ENCODE results near the gene MAPKAPK3. TPM values are rescaled to one million over a fixed set of nuclear protein-coding genes. Genes with fewer than 3 reads are reported as not detected.

The MAPKAPK3 gene
- total RNA-seq, 1 experiment from 2014 or later: 53.9 TPM

DNA sequence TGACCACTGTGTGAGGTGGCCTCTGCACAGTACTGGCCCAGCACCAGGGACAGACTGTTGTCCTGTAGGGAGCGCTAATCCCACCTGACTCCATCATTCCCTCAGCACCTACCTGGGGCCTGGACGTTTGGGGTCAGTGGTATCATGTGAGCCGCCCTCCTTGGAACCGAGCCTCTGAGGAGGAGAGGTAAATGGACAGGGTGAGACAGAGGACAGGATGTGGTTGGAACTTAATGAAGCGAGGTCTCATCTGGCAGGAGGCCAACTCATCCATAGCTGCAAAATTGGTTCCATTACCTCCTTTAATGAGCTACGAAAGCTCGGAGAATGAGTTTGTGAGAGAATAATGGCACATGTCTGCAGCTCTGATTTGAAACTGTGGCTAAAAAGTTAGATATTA, 13.9 kb downstream of the MAPKAPK3 start:
- H3K27me3 Mint-ChIP-seq (ENCODE audit: insufficient read depth, unreplicated experiment): no peaks in the 10 kb centered on the region
- ChIA-PET CTCF (interaction anchor here (0.6 to 7.7 kb wide), 2 partner anchors 16 to 321 kb away, joined by 3 to 61 read pairs; partner anchors contain the start of gene MAPKAPK3), POLR2A (no interaction called here)
- no peak overlapping the region for H3K4me3 Mint-ChIP-seq (ENCODE audit: unreplicated experiment)
- peaks cover 21% of the 10 kb centered on the region for H3K36me3 Mint-ChIP-seq (ENCODE audit: insufficient read depth, unreplicated experiment)
- TF ChIP-seq, protein P1, sequence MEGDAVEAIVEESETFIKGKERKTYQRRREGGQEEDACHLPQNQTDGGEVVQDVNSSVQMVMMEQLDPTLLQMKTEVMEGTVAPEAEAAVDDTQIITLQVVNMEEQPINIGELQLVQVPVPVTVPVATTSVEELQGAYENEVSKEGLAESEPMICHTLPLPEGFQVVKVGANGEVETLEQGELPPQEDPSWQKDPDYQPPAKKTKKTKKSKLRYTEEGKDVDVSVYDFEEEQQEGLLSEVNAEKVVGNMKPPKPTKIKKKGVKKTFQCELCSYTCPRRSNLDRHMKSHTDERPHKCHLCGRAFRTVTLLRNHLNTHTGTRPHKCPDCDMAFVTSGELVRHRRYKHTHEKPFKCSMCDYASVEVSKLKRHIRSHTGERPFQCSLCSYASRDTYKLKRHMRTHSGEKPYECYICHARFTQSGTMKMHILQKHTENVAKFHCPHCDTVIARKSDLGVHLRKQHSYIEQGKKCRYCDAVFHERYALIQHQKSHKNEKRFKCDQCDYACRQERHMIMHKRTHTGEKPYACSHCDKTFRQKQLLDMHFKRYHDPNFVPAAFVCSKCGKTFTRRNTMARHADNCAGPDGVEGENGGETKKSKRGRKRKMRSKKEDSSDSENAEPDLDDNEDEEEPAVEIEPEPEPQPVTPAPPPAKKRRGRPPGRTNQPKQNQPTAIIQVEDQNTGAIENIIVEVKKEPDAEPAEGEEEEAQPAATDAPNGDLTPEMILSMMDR (IDR thresholded peaks at IDR 0.05; ENCODE audit: unreplicated experiment): no peak
- DNase-seq (ENCODE audit: unreplicated experiment): no peak
- no peaks in the 10 kb centered on the region for H3K9me3 Mint-ChIP-seq (ENCODE audit: unreplicated experiment)
- H3K4me1 Mint-ChIP-seq (ENCODE audit: insufficient read depth, unreplicated experiment): peaks cover 25% of the 10 kb centered on the region
- no peak overlapping the region for H3K27ac Mint-ChIP-seq (ENCODE audit: low read depth, unreplicated experiment)
- BruUV-seq (replicated peaks): no TSS peak
- intact Hi-C loops (cut with micrococcal nuclease): no loop called here

DNA sequence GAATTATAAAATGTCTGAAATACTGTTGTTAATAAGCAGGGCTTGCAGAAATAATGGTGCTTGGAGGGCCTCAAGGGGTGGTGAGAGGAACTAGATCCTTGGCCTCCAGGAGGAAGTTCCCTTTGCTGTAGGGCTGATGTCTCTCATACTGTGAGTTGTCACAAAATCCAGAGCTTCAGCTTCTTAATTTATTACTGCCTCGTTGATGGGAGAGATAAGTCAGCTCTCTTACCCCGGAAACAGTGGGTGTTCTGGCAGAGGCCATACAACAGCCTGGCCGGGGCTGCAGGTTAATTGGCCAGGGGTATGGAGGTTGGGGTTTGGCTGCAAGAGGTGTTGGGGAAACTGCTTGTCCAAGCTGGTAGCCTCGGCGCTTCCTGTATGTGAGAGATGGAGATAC, 15.5 kb downstream of the MAPKAPK3 start:
- Mint-ChIP-seq H3K4me1 (ENCODE audit: insufficient read depth, unreplicated experiment) (peaks cover 21% of the 10 kb centered on the region), H3K4me3 (ENCODE audit: unreplicated experiment) (no peak overlapping the region), H3K9me3 (ENCODE audit: unreplicated experiment) (no peaks in the 10 kb centered on the region), H3K27me3 (ENCODE audit: insufficient read depth, unreplicated experiment) (no peaks in the 10 kb centered on the region), H3K36me3 (ENCODE audit: insufficient read depth, unreplicated experiment) (peaks cover 18% of the 10 kb centered on the region), H3K27ac (ENCODE audit: low read depth, unreplicated experiment) (no peak overlapping the region)
- ChIA-PET CTCF (interaction anchor here (7.7 kb wide), 1 partner anchor 18 kb away, joined by 61 read pairs; the partner anchor contains the start of gene MAPKAPK3), POLR2A (interaction anchor here (0.9 kb wide), 1 partner anchor 16 kb away, joined by 4 read pairs; the partner anchor contains the start of gene MAPKAPK3)
- intact Hi-C loops (cut with micrococcal nuclease): no loop called here
- no TSS peak for BruUV-seq (replicated peaks)
- DNase-seq (ENCODE audit: unreplicated experiment): no peak
- TF ChIP-seq, protein P1 (IDR thresholded peaks at IDR 0.05; ENCODE audit: unreplicated experiment): no peak

DNA sequence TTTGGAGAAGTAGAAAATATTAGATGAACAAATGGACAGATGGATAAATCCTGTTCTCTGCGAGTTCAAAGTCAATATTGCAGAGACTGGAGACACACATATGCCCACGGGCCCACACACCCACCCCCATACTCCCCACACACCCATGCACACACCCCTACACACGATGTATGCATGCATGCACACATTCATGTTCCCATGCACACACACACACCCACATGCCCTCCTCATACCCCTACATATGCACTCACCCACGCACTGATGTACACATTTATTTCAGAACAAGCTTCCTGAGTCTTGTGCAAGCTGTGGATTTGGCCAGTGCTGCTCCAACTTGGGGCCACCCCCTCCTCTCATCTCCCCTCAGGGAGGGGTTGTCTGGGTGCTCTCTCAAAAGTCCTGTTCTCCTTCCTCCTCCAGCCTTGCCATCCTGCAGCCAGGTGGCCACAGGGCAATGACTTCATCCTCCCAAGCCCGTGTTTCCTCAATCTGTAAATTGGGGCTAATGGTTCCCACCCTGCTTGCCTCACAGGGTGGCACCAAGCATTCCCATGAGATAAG, 16.4 kb downstream of the MAPKAPK3 start:
- CTCF ChIA-PET: interaction anchor here (0.7 to 1.0 kb wide), 3 partner anchors 10 to 91 kb away, joined by 3 read pairs; no protein-coding TSS in a partner anchor
- Mint-ChIP-seq H3K36me3 (ENCODE audit: insufficient read depth, unreplicated experiment) (peaks cover 15% of the 10 kb centered on the region), H3K27me3 (ENCODE audit: insufficient read depth, unreplicated experiment) (no peaks in the 10 kb centered on the region), H3K4me1 (ENCODE audit: insufficient read depth, unreplicated experiment) (peaks cover 22% of the 10 kb centered on the region), H3K9me3 (ENCODE audit: unreplicated experiment) (no peaks in the 10 kb centered on the region), H3K27ac (ENCODE audit: low read depth, unreplicated experiment) (no peak overlapping the region), H3K4me3 (ENCODE audit: unreplicated experiment) (no peak overlapping the region)
- TF ChIP-seq, protein P1 (IDR thresholded peaks at IDR 0.05; ENCODE audit: unreplicated experiment): no peak
- intact Hi-C loops (cut with micrococcal nuclease): no loop called here
- POLR2A ChIA-PET: interaction anchor here (0.6 to 0.9 kb wide), 2 partner anchors 22 to 1192 kb away, joined by 3 to 4 read pairs; partner anchors contain the start of gene CISH
- BruUV-seq (replicated peaks): no TSS peak
- no peak for DNase-seq (ENCODE audit: unreplicated experiment)

DNA sequence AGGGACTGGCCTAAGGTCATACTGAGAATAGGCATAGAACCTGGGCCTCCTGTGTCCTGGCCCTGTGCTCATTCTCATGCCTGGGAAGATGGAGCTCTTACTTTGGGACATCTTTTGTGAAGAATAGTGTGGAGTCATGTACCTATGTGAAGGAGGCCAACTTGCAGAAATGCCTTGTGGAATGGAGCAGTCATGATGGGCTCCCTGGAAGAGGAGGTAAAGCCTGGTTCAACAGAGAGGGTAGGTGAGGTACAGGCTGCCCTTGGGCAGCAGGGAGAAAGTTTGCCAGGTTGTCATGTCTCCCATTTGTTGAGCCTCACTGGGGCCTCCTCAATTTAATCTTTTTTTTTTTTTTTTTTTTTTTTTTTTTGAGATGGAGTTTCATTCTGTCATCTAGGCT, 18.1 kb downstream of the MAPKAPK3 start:
- H3K4me3 Mint-ChIP-seq (ENCODE audit: unreplicated experiment): no peak overlapping the region
- ChIA-PET POLR2A (no interaction called here), CTCF (interaction anchor here (0.5 to 2.0 kb wide), 4 partner anchors 18 to 53 kb away, joined by 3 to 9 read pairs (median 5); partner anchors contain the start of gene MAPKAPK3)
- H3K9me3 Mint-ChIP-seq (ENCODE audit: unreplicated experiment): no peaks in the 10 kb centered on the region
- H3K27me3 Mint-ChIP-seq (ENCODE audit: insufficient read depth, unreplicated experiment): no peaks in the 10 kb centered on the region
- no peak overlapping the region for H3K27ac Mint-ChIP-seq (ENCODE audit: low read depth, unreplicated experiment)
- intact Hi-C loops (cut with micrococcal nuclease): no loop called here
- no TSS peak for BruUV-seq (replicated peaks)
- peaks cover 15% of the 10 kb centered on the region for H3K36me3 Mint-ChIP-seq (ENCODE audit: insufficient read depth, unreplicated experiment)
- peaks cover 29% of the 10 kb centered on the region for H3K4me1 Mint-ChIP-seq (ENCODE audit: insufficient read depth, unreplicated experiment)
- DNase-seq (ENCODE audit: unreplicated experiment): no peak
- TF ChIP-seq, protein P1 (IDR thresholded peaks at IDR 0.05; ENCODE audit: unreplicated experiment): no peak

Measured in MCF 10A (cell line).